ENCODE data around the gene TRABD2A.

TRABD2A gene

GRCh38 chr2:84830758-84831500 lies 50.0 kb downstream of the TRABD2A start:
- H3K4me1 Mint-ChIP-seq = no peaks in the 10 kb centered on the region
- no peaks in the 10 kb centered on the region for H3K36me3 Mint-ChIP-seq (ENCODE audit: low read depth)
- no peak for TF ChIP-seq CTCF (IDR thresholded peaks at IDR 0.05; ENCODE audit: unreplicated experiment in 3 of 3)
- H3K9me3 Mint-ChIP-seq = peaks cover 3% of the 10 kb centered on the region
- H3K27ac Mint-ChIP-seq = no peak overlapping the region
- H3K27me3 Mint-ChIP-seq (ENCODE audit: low read depth) = peaks cover 4% of the 10 kb centered on the region
- no peak overlapping the region for H3K4me3 Mint-ChIP-seq

GRCh38 chr2:84830095-84830494 lies 50.8 kb downstream of the TRABD2A start:
- Mint-ChIP-seq H3K9me3 (no peaks in the 10 kb centered on the region), H3K4me1 (no peaks in the 10 kb centered on the region), H3K27me3 (ENCODE audit: low read depth) (peaks cover 4% of the 10 kb centered on the region), H3K36me3 (ENCODE audit: low read depth) (no peaks in the 10 kb centered on the region), H3K4me3 (no peak overlapping the region), H3K27ac (no peak overlapping the region)
- TF ChIP-seq CTCF (IDR thresholded peaks at IDR 0.05; ENCODE audit: unreplicated experiment in 3 of 3) = no peak

GRCh38 chr2:84829693-84830092 lies 51.2 kb downstream of the TRABD2A start:
- TF ChIP-seq CTCF (IDR thresholded peaks at IDR 0.05; ENCODE audit: unreplicated experiment in 3 of 3) = no peak
- Mint-ChIP-seq H3K27ac (no peak overlapping the region), H3K27me3 (ENCODE audit: low read depth) (peaks cover 4% of the 10 kb centered on the region), H3K36me3 (ENCODE audit: low read depth) (no peaks in the 10 kb centered on the region), H3K9me3 (no peaks in the 10 kb centered on the region), H3K4me3 (no peak overlapping the region), H3K4me1 (no peaks in the 10 kb centered on the region)

GRCh38 chr2:84827978-84828575 lies 52.8 kb downstream of the TRABD2A start:
- no peak overlapping the region for H3K27ac Mint-ChIP-seq
- H3K9me3 Mint-ChIP-seq = no peaks in the 10 kb centered on the region
- H3K27me3 Mint-ChIP-seq (ENCODE audit: low read depth) = peaks cover 4% of the 10 kb centered on the region
- H3K4me1 Mint-ChIP-seq = no peaks in the 10 kb centered on the region
- no peaks in the 10 kb centered on the region for H3K36me3 Mint-ChIP-seq (ENCODE audit: low read depth)
- no peak for TF ChIP-seq CTCF (IDR thresholded peaks at IDR 0.05; ENCODE audit: unreplicated experiment in 3 of 3)
- no peak overlapping the region for H3K4me3 Mint-ChIP-seq

- Mint-ChIP-seq H3K36me3 (ENCODE audit: low read depth) (no peaks in the 10 kb centered on the region), H3K9me3 (no peaks in the 10 kb centered on the region), H3K27me3 (ENCODE audit: low read depth) (peaks cover 4% of the 10 kb centered on the region), H3K27ac (no peak overlapping the region), H3K4me3 (no peak overlapping the region), H3K4me1 (no peaks in the 10 kb centered on the region)
- TF ChIP-seq CTCF (IDR thresholded peaks at IDR 0.05; ENCODE audit: unreplicated experiment in 3 of 3) = no peak
These were observed 57.1 kb downstream of the TRABD2A start for GRCh38 chr2:84823788-84824187.

- TF ChIP-seq CTCF (IDR thresholded peaks at IDR 0.05; ENCODE audit: unreplicated experiment in 3 of 3) = no peak
- H3K27ac Mint-ChIP-seq = no peak overlapping the region
- H3K4me1 Mint-ChIP-seq = no peaks in the 10 kb centered on the region
- no peaks in the 10 kb centered on the region for H3K27me3 Mint-ChIP-seq (ENCODE audit: low read depth)
- H3K4me3 Mint-ChIP-seq = no peak overlapping the region
- H3K36me3 Mint-ChIP-seq (ENCODE audit: low read depth) = no peaks in the 10 kb centered on the region
- H3K9me3 Mint-ChIP-seq = no peaks in the 10 kb centered on the region
These were observed 57.7 kb downstream of the TRABD2A start for GRCh38 chr2:84823229-84823628.
